Cortex of kidney (tissue), 1 donor: ENCODE results near the gene DLX4.

ENCODE experiments used
- DNase-seq: peaks from one replicate; lab custom pipeline; 2025; lab: John Stamatoyannopoulos, UW

The DLX4 gene

DNA sequence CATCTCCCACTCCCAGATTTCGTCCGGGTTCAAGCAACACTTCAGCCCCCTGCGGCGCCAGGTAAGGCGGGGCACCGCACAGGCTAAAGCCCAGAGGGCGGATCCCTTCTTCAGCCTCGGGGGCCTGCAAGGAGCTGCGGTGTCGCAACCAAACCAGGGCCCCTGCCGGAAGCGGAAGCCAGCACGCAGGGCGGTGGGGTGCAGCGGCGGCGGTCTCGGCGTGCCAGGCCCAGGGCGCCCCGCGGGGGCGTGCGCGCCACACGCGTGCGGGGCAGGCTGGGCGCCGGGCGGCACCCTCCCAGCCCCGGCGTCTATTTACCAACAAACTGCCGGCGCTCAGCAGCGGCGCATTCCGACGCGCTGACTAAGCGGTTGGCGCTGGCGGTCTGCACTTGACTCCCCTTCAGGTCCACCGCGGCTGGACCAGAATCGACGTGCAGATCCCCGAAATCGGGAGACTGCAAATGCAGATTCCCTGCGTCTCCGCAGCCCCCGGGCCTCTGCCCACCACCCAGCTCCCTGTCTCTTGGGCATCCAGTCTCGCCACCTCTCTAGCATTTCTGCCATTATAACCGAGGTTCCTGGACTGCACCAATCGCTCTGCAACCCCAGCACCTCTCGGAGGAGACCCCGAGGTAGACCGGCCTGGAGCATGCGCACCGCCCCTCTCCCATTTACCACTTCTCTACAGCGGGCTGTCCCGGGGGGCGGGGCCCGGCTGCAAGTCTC, 421 bp upstream of the DLX4 start:
- DNase-seq, result no peak

DNA sequence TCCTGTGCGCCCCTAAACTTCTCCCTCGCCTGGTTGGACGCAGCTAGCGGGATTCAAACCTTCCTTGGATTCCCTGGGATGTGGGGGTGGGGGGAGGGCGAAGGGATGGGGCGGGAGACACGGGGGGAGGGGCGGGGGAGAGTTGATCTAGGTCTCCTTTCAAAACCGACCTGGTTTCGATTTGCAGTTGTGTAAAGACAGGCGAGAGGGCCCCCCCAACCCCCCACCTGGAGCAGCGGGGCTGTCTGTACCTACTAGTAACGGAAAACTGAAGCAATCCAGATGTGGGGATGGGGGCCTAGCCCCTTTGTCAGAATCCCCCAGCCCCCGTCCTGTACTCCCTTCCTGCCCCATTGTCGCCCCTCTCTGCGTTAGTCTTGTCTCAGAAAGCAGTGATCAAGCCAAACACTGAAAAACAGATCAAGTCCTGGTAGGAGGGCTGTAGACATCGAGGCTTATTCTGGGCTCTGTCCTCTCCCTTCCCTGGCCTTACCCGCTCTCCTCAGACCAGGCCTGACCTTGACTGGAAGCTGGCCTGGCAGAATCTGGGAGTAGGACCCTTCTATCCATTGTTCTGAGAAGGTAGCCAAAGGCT, 902 bp downstream of the DLX4 start:
- DNase-seq, result no peak

DNA sequence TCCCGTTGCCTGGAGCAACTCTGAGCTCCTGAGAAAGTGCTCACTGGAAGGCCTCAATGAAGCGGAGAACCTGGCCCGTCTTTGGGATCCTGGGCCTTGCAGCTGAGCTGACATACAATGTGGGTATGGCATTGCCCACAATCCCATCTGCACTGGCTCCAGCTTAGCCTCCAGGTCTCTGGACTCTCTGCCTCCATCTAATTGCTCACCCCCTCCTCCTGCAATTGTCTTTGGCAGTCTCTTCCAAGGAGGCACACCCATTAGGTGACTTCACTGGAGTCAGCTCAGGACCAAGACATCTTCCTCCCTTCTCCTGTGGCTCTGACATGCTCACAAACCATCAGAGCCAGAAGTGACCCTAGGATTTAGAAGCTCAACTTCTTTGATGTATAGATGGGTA, 1.5 kb downstream of the DLX4 start:
- no peak for DNase-seq

GRCh38 chr17:49971199-49971847, 2.3 kb downstream of the DLX4 start:
- no peak for DNase-seq

DNA sequence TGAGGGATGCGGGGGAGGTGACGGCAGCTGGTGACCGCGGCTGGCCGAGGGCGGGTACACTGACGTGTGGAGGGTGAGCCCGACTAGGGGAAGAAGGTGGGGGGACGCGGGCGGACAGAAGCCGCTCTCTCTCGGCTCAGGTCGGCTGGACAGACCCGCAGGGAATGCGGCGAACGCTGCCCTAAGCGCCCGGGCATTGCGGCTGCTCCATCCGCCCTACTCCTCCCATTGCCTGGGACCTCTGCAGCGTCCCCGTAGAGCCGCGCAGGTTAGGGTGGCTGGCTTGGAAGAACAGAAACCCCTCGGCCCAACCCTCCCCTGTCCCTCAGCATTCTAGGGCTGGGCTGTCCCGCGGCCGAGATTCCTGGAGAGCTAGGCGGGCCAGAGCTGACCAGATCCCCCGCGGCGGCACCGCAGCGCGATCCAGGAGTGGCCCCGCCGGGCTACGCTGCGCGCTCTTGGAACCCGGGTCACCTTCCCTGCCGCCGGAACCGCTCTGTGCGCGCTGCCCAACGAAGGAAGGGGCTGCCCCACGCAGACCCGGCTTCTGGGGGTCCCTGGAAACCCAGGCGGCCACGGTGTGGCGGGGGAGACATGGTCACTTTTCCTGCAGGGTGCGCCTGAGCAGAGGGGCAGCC, 3.0 kb downstream of the DLX4 start:
- DNase-seq, result no peak

DNA sequence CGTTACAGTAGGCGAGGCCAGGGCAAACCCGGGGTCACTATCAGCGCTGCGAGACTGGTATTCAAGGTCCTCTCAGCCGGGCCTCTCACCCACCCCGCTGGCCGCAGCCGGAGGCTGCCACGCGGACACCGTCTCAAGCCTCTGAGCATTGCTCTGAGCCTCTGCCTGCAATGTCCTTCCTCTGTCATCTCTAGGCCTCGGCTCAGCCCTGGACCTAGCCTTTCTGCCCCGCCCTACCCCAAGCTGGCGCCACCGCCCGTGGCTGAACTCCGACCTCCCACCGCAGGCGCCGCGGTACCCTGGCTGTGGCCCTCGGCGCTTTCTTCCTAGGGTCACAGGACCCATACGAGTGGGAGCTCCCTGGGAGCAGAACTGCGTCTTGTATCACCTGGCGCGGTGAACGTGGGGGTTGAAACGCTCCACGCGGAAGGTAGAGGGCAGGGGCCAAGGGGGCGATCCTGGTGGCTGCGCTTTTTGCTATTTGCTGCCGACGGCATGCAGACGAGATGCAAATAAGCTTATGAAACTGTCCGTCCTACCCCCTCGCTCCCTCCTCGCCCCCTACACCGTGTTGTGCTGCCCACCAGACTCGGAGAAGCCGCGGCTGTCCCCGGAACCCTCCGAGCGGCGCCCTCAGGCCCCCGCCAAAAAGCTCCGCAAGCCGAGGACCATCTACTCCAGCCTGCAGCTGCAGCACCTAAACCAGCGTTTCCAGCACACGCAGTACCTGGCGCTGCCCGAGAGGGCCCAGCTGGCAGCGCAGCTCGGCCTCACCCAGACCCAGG, 3.7 kb downstream of the DLX4 start:
- no peak for DNase-seq

GRCh38 chr17:49973271-49973615, 4.3 kb downstream of the DLX4 start:
- DNase-seq, result no peak

DNA sequence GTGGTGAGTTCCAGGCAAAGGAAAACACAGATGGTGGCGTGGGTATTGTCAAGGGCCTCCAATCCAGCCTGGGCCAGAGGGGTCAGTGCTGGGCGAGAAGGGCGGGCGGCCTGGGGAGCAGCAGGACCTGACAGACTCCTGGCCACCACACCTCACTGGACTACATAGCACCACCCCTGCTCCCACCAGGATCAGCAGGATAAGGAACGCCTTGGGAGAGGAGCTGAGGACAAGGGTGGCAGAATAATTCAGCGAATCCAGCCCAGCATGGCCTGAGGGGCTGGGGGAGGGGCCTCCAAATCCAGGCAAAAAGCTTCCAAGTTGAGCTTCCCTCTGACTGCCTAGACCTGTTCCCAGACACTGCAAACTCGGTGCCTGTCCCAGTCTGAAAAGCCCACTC, 6.5 kb downstream of the DLX4 start:
- no peak for DNase-seq

DNA sequence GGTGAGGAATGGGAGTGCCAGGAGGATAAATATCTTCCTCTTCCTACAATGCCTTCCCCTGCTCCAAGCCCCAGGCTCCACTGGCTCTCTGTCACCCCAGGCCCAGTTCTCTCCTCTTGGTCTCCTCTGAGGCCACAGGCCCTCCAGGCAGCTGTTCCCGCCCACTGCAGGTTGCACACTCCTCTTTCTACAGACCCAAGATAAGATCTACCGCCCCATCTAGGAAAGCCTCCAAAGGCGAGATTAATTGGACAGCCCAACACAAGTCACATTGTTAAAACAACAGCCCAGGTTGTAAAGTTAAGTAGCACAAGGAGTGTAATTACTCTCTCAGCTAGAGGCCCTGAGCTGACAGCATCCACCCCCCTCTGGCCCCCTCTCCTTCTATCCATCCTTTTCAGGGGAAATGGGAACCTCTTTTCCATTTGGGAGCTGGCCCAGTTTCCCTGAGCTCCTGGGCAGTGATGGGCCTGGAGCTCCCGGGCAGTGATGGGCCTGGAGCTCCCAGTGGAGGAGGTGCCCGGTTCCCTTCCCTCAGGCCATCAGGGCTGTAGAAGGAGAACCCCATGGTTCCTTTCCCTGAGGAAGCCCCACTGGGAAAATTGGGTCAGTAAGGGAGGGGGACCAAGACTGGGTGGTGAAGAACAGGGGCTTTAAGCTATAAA, 7.3 kb downstream of the DLX4 start:
- DNase-seq, result no peak

GRCh38 chr17:49976828-49977202, 7.8 kb downstream of the DLX4 start:
- DNase-seq, result no peak

- no peak for DNase-seq
Observed at GRCh38 chr17:49977463-49978389, 8.7 kb downstream of the DLX4 start.

DNA sequence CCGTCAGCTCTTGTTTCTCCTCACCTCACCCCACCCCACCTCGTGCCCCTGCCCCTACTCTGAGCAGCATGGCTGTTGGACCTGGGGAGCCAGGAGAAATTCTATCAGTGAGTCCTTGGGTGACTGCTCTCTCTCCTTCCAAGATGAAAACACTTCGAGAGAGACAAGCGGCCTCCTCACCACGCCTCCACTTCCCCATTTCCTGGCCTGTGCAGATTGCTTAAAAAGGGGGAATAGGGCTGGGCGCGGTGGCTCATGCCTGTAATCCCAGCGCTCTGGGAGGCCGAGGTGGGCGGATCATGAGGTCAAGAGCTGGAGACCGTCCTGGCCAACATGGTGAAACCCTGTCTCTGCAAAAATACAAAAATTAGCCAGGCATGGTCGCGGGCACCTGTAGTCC, 9.5 kb downstream of the DLX4 start:
- DNase-seq, result no peak

DNA sequence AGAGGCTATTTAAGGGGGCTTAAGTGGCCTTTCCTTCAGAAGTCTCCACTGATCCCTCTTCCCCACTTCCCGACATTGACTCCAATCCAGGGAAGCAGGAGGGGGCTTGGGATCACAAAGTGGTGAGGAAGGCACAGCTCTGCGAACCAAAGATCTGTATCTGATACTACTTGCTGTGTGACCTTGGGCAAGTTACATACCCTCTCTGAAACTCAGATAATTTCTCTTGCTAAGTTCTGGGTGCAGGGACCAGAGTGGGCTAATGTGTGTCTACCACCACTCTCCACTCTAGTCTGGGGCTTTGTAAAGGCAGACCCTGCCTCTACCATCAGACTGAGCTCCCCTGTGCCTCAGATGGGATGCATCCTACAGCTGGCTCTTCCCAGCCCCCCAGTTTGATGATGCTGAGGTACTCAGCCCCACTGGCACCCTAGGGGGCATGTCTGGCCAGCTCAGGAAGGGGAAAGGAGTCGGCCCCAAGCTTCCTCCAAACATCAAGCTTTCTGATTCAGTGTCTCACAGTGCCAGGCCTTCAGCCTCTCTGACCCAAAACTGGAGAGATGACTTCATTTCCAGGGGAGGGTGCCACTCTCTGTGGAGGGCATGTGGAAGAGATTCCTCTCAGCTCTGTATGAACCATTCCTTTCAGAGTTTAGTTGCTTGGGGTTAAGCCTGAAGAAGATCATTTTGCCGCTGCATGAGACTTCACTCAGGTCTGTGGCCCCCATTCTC, 10.9 kb downstream of the DLX4 start:
- DNase-seq, result no peak

- DNase-seq, result no peak
Observed at GRCh38 chr17:49980703-49981197, 11.8 kb downstream of the DLX4 start.

DNA sequence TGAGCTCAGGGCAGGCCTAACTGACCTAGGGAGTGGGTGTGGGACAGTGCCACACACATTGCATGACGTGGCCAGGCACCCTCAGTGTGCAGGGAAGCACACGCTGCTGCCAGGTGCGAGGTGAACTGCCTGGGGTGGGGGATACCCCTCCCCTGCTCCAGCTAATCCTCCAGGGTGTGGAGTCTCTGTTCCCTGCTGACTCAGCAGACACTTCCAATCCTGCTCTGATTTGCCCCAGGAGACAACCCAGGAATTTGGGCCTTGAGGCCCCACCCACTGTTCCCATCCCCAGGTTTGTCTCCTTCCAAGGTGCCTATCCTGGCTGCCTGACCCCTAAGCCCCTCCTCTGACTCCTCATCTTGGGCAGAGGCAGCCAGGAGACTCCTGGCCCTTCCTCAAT, 15.3 kb downstream of the DLX4 start:
- DNase-seq, result no peak

GRCh38 chr17:49984776-49985175, 15.8 kb downstream of the DLX4 start:
- DNase-seq, result no peak

DNA sequence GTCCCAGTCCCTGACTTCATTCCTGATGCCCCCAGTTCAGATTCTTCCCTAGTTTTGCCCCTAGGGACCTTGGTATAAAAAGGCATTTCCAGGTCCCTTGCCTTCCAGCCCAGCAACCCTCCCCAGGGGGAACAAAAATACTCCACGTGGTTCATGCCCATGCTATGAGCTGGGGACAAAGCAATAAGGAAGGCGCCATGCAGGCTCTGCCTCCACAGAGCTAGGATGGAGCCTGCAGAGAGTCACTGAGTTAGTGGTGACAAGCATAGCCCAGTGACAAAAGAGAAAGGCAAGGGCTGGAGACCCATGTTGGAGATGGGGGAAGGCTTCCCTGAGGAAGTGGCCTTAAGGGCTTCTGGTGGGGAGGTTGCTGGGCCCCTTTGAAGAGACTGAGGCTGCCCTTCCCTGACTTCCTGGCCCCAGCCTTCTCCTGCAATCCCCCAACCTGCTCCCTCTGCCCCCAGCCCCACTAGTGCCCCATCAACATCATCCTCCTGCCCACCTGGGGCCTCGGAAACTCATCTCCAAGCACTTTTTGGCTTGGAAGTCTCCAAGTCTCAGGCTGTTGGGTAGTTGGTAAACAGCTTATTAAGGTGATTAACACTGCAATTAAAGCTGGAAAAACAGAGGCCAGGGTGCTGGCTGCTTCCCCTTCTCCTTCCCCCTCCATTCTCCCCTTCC, 16.5 kb downstream of the DLX4 start:
- DNase-seq, result no peak

- DNase-seq, result no peak
Observed at GRCh38 chr17:49986396-49987289, 17.7 kb downstream of the DLX4 start.
